KOPT-K1 (cell line): ENCODE data around the gene DCAF16.

Experiments
- H3K27ac ChIP-seq: fragments of 200-600 bp; sonication (generic); 2 replicates; pipeline ENCODE4 v1.5.1; 2016; ENCODE audit warnings: antibody characterized with exemption, mild to moderate bottlenecking, low read depth, low read length; ENCODE audit not compliant: poor library complexity, severe bottlenecking
- H3K36me3 ChIP-seq: fragments of 200-600 bp; sonication (generic); 2 replicates; pipeline ENCODE4 v1.5.1; 2017; ENCODE audit warnings: antibody characterized with exemption, mild to moderate bottlenecking, low read length, moderate library complexity; ENCODE audit not compliant: insufficient read depth
- H3K9me3 ChIP-seq: fragments of 200-600 bp; sonication (generic); 2 replicates; pipeline ENCODE4 v1.5.1; 2017; ENCODE audit warnings: antibody characterized with exemption, low read length, mild to moderate bottlenecking; ENCODE audit not compliant: insufficient read depth, poor library complexity, severe bottlenecking

DCAF16 gene

DNA sequence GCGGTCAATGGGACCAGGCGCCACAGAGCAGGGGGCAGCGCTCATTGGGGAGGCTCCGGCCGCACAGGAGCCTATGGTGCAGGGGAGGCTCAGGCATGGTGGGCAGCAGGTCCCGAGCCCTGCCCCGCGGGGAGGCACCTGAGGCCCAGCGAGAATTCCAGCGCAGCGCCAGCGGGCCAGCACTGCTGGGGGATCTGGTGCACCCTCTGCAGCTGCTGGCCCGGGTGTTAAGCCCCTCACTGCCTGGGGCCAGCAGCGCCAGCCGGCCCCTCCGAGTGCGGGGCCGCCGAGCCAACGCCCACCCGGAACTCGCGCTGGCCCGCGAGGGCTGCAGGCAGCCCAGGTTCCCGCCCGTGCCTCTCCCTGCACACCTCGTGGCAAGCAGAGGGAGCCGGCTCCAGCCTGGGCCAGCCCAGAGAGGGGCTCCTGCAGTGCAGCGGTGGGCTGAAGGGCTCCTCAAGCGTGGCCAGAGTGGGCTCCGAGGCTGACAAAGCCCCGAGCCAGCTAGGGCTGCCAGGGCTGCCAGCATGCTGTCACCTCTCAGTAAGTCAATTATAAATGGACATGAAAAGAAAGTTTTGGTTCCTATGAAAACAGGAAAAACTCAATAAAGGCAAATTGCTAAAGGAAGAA is 43.6 kb downstream of the DCAF16 start:
- no peaks in the 10 kb centered on the region for H3K36me3 ChIP-seq
- no peaks in the 10 kb centered on the region for H3K9me3 ChIP-seq
- no peak overlapping the region for H3K27ac ChIP-seq

DNA sequence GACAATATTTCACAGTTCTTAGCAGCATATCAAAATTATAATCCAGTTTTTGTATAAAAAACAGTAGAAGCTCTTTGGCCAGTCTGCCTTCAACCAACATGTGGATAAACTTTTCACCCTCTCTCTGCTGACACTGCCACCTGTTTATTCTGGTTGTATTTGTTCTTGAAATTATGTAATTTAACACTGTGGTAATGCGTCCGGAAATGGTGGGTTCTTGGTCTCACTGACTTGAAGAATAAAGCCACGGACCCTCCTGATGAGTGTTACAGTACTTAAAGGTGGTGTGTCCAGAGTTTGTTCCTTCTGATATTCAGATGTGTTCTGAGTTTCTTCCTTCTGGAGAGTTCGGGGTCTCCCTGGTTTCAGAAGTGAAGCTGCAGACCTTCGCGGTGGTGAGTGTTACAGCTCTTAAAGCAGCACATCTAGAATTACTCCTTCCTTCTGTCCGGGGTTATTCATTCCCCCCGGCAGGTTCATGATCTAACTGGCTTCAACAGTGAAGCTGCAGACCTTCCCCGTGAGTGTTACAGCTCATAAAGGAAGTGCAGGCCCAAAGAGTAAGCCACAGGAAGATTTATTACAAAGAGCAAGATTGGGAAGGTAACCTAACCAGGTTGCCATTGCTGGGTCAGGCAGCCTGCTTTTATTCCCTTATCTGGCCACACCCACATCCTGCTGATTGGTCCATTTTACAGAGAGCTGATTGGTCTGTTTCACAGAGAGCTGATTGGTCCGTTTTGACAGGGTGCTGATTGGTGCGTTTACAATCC is 44.9 kb downstream of the DCAF16 start:
- no peaks in the 10 kb centered on the region for H3K9me3 ChIP-seq
- no peaks in the 10 kb centered on the region for H3K36me3 ChIP-seq
- no peak overlapping the region for H3K27ac ChIP-seq

DNA sequence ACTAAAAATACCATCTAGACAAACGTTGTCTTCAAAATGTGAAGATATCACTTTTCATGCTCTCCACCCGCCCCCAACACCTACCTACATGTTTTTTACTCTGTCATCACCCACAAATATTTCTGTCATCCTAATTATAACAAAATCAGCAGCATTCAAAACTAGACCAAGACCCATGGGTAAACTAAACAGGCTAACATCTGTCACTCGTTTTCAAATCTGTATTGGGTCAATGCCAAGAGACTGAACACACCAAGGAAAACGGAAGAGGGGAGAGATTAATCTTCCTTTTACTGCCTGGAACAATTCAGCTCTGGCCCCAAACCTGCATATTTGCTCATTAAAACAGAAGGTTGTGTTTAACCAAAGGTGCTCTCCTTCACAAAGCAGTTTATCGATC is 46.6 kb downstream of the DCAF16 start:
- Histone ChIP-seq H3K36me3 (no peaks in the 10 kb centered on the region), H3K9me3 (no peaks in the 10 kb centered on the region), H3K27ac (no peak overlapping the region)

DNA sequence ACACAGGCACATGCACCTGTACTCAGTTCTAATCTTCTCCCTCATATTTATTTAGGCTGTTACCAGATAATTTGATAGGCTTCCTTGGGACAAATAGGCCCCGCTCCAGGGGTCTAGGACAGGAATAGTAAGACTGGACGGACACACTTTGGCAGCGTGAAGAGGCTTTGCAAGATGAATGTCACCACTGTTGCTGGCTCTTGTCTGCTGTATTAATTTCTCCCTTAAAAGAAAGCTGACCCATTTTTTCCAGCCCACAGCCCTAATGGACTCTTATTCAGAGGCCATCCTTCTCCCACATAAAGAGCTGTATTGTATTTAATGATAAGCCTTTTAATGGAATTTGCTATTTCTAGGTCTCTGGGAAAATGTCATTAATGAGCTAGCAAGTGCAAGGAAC is 47.1 kb downstream of the DCAF16 start:
- Histone ChIP-seq H3K9me3 (no peaks in the 10 kb centered on the region), H3K27ac (no peak overlapping the region), H3K36me3 (no peaks in the 10 kb centered on the region)

DNA sequence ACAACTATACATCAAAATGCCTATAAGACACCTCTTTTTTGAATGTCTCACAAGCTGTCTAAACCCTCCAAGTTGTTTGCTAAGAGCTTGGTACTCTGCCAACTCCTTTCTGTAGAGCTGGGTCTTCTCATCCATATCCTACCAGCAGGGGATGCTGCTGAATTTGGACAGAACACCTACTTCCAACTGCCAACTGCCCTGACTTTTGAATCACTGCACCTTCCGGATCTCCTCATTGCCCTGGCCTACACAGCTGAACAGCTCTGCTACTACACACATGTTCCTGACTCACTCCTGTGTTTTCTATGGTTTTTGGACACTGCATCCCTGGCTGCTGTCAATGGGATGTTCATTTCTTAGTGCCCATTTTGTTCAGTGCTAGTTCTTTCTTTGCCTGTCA is 47.8 kb downstream of the DCAF16 start:
- Histone ChIP-seq H3K27ac (no peak overlapping the region), H3K36me3 (no peaks in the 10 kb centered on the region), H3K9me3 (no peaks in the 10 kb centered on the region)

DNA sequence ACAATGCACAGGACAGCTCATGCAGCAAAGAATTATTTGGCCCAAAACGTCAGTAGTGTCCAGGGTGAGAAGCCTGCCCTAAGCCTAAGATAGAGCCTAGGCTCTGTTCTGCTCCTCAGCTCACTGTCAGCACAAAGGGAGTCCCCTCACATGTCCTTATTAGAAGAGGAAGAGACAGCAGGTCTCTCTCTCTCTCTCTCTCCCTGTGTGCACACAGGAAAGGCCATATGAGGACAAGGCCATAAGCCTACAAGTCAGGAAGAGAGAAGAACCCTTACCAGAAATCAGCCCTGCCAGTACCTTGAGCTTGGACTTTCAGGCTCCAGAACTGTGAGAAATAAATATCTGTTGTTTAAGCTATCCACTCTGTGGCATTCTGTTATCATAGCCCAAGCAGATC is 49.5 kb downstream of the DCAF16 start:
- H3K36me3 ChIP-seq = no peaks in the 10 kb centered on the region
- no peak overlapping the region for H3K27ac ChIP-seq
- no peaks in the 10 kb centered on the region for H3K9me3 ChIP-seq

DNA sequence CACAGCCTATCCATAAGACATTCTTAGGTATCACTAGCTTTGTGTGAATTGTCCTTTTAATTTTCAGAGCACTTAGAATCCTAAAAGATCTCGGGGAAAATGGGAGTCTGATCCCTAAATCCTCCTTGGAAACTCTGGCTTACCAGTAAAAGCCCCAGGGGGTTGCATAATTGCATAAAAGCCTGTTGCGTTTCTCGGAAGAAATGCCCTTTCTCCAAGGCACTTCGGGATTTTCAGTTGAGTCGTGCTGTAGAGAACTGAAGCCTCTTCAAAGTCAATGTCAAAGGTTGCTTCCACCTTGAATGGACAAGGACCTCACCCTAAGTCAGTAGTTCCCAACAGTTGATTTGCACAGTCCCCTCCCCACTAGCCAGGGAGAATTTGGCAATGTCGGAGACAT is 49.9 kb downstream of the DCAF16 start:
- H3K36me3 ChIP-seq = no peaks in the 10 kb centered on the region
- H3K9me3 ChIP-seq = no peaks in the 10 kb centered on the region
- H3K27ac ChIP-seq = no peak overlapping the region

DNA sequence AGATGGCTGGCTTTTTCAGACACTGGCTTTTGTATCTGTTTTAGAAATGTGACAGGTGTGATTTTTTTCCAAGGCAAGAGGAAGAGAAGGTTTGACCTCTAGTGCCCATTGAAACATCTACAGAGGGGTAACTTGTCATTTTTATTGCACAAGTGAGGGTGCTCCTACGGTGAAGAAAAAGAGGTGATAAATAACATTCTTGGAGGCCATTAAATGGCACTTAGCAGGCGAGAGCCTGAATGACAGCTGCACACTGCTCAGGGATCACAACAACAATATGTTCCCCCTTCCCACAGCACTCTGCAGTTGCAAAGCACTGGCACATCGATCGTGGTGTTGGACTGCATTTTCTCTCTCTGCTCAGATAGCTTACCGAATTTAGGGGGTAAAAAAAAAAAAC is 52.1 kb downstream of the DCAF16 start:
- H3K9me3 ChIP-seq = no peaks in the 10 kb centered on the region
- no peak overlapping the region for H3K27ac ChIP-seq

DNA sequence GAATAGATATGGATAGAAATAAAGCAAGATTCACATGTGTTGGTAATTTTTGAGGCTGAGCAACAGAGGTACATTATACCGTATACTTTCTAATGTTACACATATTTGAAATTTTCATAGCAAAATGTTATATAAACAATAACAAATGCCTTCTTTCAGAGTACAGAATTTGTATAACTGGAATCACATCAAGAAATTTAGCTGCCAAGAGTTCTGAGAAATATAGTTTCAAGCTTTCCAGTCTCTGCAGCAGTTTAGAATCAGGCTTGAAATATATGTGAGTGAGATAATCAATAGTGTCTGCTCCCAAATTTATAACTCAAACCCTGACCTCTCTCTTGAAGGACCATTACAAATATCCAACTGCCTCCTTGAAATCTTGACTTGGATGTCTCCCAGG is 52.9 kb downstream of the DCAF16 start:
- Histone ChIP-seq H3K36me3 (no peaks in the 10 kb centered on the region), H3K27ac (no peak overlapping the region), H3K9me3 (no peaks in the 10 kb centered on the region)

More for the DNA sequence above, 52.1 kb downstream of the DCAF16 start:
- H3K36me3 ChIP-seq = no peaks in the 10 kb centered on the region

DNA sequence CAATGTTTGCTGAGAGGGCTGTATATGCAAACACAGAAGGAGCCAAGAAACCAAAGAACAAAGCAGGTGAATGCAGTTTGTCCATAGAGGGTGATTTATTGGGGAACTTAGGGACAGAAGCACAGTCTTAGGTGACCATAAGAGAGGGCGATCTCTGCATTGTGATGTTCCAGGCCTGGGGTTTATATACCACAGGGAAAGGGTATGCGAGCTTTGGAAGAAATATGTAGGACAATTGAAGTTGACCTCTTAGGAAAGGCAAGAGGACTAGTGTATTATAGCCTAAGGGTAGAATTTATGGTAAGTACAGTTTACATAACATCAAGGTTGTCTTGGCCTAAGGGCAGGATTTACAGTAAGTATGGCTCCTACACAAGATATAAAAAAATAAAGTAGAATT is 56.9 kb downstream of the DCAF16 start:
- Histone ChIP-seq H3K9me3 (no peaks in the 10 kb centered on the region), H3K27ac (no peak overlapping the region), H3K36me3 (no peaks in the 10 kb centered on the region)
